Measurements from ENCODE around the gene NMRAL1.

Gene NMRAL1

GRCh38 chr16:4501071-4501478, 26.6 kb upstream of the NMRAL1 start:
- no peak for DNase-seq

- peak; percentile 20 for DNase-seq
These were observed 25.8 kb upstream of the NMRAL1 start for GRCh38 chr16:4500272-4500671.

GRCh38 chr16:4499196-4499555, 24.8 kb upstream of the NMRAL1 start:
- DNase-seq, result no peak

- no peak for DNase-seq
These were observed 24.2 kb upstream of the NMRAL1 start for GRCh38 chr16:4498546-4499195.

GRCh38 chr16:4496305-4496704, 21.9 kb upstream of the NMRAL1 start:
- no peak for DNase-seq

GRCh38 chr16:4495766-4496165, 21.3 kb upstream of the NMRAL1 start:
- DNase-seq, result no peak

GRCh38 chr16:4494746-4495490, 20.5 kb upstream of the NMRAL1 start:
- DNase-seq, result no peak

- DNase-seq, result no peak
These were observed 17.5 kb upstream of the NMRAL1 start for GRCh38 chr16:4491898-4492297.

- DNase-seq, result no peak
These were observed 14.6 kb upstream of the NMRAL1 start for GRCh38 chr16:4489030-4489429.

GRCh38 chr16:4488499-4488967, 14.1 kb upstream of the NMRAL1 start:
- DNase-seq, result no peak

- DNase-seq, result no peak
These were observed 13.6 kb upstream of the NMRAL1 start for GRCh38 chr16:4487955-4488498.

GRCh38 chr16:4486126-4486893, 11.9 kb upstream of the NMRAL1 start:
- DNase-seq, result no peak

- DNase-seq, result no peak
These were observed 7.5 kb upstream of the NMRAL1 start for GRCh38 chr16:4481963-4482362.

- DNase-seq, result no peak
These were observed 7.1 kb upstream of the NMRAL1 start for GRCh38 chr16:4481526-4481925.

- no peak for DNase-seq
These were observed 3.5 kb upstream of the NMRAL1 start for GRCh38 chr16:4477966-4478365.

- DNase-seq, result peak; percentile 96
These were observed 1.7 kb upstream of the NMRAL1 start, which contains the start of gene HMOX2 for GRCh38 chr16:4475880-4476788. HMOX2 (plus strand) TSS chr16:4476398; CDS start chr16:4505525, 29,127 bp downstream.

- no peak for DNase-seq
These were observed 1.5 kb downstream of the NMRAL1 start for GRCh38 chr16:4472880-4473279.

- DNase-seq, result no peak
These were observed 2.6 kb downstream of the NMRAL1 start for GRCh38 chr16:4471869-4472268.

- no peak for DNase-seq
These were observed 5.5 kb downstream of the NMRAL1 start for GRCh38 chr16:4468972-4469371.

- no peak for DNase-seq
These were observed 6.5 kb downstream of the NMRAL1 start for GRCh38 chr16:4467916-4468315.

- DNase-seq, result peak; percentile 58
These were observed 8.2 kb downstream of the NMRAL1 start for GRCh38 chr16:4465977-4466779.

All from activated CD4-positive, alpha-beta T cell treated with anti-CD3 and anti-CD28 coated beads for 48 hours (primary cell).